Myocyte (in vitro differentiated cells): ENCODE measurements around the gene TLK2. TPM values are rescaled to one million over a fixed set of nuclear protein-coding genes. Genes with fewer than 3 reads are reported as not detected.

Experiments used
- DNase-seq: peaks from one replicate; pipeline ENCODE4 v3.0.0-alpha.2; 2012; ENCODE audit warnings: low read depth
- total RNA-seq: library from RNA; depleted of rRNA; stranded (reverse); fragments of >200 nt; gene quantifications from 2 replicates; pipeline ENCODE4 v1.2.3, GENCODE V29; 2014

Gene TLK2
- total RNA-seq, 1 donor from 2014 or later, result 71.1 TPM

GRCh38 chr17:62627219-62627903 is 148.7 kb downstream of the TLK2 start, which contains the start of gene MRC2:
MRC2 (plus strand) TSS chr17:62627670; CDS start chr17:62627803, 133 bp downstream.
- peak; percentile 75 for DNase-seq

- peak; percentile 62 for DNase-seq
These were observed 149.4 kb downstream of the TLK2 start for GRCh38 chr17:62627904-62628633.

- peak; percentile 53 for DNase-seq
These were observed 150.4 kb downstream of the TLK2 start for GRCh38 chr17:62628831-62629555.

GRCh38 chr17:62629556-62630364 is 151.1 kb downstream of the TLK2 start:
- no peak for DNase-seq

- no peak for DNase-seq
These were observed 151.9 kb downstream of the TLK2 start for GRCh38 chr17:62630365-62631085.

GRCh38 chr17:62631086-62631935 is 152.7 kb downstream of the TLK2 start:
- no peak for DNase-seq

GRCh38 chr17:62631936-62632924 is 153.6 kb downstream of the TLK2 start:
- no peak for DNase-seq

GRCh38 chr17:62637809-62638208 is 159.2 kb downstream of the TLK2 start:
- DNase-seq, result no peak

- no peak for DNase-seq
These were observed 162.5 kb downstream of the TLK2 start for GRCh38 chr17:62641153-62641552.

- no peak for DNase-seq
These were observed 163.3 kb downstream of the TLK2 start for GRCh38 chr17:62641951-62642350.

- no peak for DNase-seq
These were observed 164.9 kb downstream of the TLK2 start for GRCh38 chr17:62643496-62643895.

GRCh38 chr17:62644487-62645173 is 166.0 kb downstream of the TLK2 start:
- no peak for DNase-seq

GRCh38 chr17:62648251-62648955 is 169.8 kb downstream of the TLK2 start:
- DNase-seq, result peak; percentile 76

GRCh38 chr17:62648956-62649294 is 170.3 kb downstream of the TLK2 start:
- no peak for DNase-seq

GRCh38 chr17:62649570-62649969 is 170.9 kb downstream of the TLK2 start:
- DNase-seq, result no peak

GRCh38 chr17:62650587-62650986 is 172.0 kb downstream of the TLK2 start:
- DNase-seq, result peak; percentile 55
